ENCODE results near the gene AKT3. TPM values are rescaled to one million over a fixed set of nuclear protein-coding genes. Genes with fewer than 3 reads are reported as not detected.

The AKT3 gene
- polyA plus RNA-seq, 3 donors: 21.3 to 23.9 (median 22.2) TPM

DNA sequence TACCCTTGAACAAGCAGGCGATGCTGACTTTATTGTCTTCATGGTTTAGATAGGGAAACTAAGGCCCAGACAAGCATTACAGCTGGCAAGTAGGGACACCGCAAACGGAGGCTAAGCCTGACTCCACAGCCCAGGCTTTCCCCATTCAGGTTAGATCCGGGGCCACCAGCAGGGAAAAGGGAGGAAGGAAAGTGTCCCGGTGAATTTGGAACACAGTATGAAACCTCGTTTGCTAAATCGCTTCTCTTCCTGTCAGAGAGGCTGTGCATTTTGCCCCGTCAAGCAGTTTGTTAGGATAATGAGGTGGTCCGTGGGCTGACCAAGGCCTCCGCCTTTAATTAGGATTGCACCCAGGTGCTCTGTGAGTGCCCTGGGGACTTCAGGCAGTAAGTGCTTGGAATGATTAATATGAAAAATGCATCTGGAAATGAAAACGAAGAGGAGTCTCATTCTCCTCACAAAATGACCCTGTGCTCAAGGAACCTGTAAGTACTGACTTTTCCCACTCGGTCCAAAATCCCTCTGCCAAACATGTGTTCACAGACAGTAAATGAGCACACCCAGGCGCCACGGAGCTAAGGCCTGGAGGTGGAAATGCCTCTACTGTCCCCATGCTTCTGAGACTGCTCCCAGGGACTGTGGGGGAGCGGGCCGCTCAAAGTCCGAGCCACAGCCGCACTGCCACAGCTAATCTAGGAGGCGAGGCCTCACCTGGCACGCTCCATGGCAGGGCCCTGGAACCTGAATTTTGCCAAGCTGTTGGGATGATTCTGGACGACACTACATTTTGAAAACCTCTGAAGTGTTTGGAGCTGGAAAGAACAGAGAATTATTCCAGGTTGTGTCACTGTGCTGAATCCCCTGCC is 360.1 kb downstream of the AKT3 start:
- no peak for DNase-seq

- no peak for DNase-seq
Measured at GRCh38 chr1:243489158-243489527, 360.9 kb downstream of the AKT3 start.

DNA sequence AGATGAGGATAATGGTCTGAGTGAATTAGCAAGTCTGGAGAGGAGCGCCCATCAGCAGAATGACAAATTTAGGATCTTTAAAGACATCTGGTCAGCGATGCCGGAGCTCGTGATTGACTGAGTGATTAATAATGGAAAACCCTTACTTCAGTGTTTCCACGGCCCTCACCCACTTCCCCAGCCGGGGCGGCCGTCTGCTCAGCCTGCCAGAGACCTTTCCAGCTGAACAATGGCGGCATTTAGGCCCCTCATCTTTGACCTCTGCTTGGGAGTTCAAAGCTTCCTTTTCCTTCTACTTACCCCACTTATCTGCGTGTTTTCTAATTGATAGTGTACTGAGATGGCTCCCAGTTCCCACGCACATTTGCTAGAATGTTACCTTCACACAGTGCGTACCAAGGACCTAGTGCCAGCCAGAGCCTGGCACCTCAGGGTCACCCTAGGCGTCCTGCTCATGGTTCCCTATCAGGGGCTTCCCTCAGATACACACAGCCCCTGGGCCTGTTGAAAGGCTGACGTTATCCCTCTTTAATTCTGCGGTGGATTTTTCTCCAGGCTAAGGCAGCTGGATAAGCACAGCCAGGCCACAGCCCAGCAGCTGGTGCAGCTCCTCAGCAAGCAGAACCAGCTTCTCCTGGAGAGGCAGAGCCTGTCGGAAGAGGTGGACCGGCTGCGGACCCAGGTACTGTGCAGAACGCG is 361.4 kb downstream of the AKT3 start:
- DNase-seq: no peak

DNA sequence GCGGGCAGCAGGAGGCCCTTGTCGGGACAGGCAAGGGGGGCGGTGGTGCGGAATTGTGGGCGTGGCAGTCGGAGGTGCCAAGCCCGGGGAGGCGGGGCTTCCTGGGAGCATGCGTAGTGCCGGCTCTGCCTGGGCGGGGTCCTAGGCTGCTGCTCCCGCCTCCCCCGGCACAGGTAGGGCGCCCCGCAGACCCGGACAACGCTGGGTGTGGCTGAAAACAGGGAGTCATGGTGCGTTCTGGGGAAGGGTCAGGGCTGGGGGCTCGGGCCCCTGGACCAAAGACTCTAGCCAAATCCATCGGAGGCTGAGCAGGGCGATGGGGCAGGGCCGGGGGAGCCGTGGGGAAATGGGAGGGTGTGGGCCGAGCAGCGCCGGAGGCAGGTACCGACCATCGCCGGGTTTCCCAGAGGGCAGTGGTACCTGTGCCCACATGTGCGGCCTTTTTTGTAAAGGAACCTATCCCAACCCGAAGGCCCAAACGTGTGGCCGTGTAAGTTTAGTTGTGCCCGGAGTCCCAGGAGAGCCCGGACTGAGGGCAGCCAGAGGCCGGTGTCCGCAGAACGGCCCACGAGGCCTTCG is 362.3 kb downstream of the AKT3 start:
- no peak for DNase-seq

- DNase-seq: no peak
Measured at GRCh38 chr1:243487036-243487648, 362.9 kb downstream of the AKT3 start.

GRCh38 chr1:243483952-243484351 is 366.1 kb downstream of the AKT3 start:
- DNase-seq: no peak

- DNase-seq: peak; percentile 19
Measured at GRCh38 chr1:243483071-243483771, 366.8 kb downstream of the AKT3 start.

DNA sequence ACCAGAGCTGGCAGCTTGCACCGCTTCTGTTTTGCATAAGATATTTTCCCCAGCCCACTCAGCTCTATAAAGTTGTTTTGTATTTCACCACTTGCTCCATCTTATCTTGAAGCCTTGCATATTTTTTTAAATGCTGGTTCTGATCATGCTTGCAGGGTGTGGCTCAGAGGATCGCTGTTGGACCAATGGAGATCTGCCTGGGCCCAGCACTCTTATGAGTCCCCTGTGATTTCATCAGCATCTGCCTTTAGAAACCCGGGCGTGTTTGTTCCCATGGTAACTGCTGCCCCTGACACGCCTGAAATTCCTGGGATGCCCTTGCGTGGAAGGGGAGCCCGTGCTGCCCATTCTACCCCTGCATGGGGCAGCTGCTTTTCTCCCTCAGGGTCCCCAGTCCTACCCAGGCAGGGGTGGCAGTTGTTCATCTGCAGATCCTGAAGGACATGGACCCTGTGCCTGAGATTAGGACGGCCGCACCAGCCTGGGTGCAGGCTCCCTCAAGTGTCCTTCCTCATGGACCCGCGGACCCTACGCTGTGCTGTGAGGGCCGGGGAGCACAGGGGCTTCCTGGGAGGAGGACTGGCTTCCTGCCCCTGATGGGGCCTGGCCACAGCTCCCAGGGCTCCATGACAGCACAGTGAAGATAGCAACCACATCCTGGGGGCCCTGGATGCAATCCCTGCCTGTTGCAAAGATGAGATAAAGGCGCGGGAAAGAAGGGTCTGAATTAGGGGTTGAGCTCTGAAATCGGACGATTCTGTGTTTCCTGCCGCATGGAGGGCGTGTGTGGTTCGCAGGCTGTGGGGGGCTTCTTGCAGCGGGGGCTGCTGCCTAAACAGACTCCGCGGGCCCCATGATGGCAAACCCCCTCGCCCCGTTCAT is 367.7 kb downstream of the AKT3 start:
- DNase-seq: no peak

DNA sequence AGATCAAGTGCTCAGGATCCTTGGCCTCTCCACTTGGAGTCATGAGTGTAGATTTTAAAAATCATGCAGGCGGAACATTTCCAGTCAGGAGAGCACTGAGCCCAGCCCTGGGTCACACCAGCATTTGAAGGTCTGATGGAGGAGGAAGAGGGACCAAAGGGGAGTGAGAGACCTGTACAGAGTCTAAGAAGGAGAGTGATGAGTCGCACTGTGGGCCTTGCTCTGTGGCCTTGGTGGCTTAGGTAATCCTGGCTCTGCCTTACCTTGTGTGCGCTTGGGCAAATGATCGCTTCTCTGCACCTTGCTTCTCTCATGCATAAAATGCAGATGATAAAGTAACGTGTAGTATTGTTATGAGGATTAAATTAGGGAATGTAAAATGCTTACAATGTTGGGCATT is 368.9 kb downstream of the AKT3 start:
- DNase-seq: no peak

DNA sequence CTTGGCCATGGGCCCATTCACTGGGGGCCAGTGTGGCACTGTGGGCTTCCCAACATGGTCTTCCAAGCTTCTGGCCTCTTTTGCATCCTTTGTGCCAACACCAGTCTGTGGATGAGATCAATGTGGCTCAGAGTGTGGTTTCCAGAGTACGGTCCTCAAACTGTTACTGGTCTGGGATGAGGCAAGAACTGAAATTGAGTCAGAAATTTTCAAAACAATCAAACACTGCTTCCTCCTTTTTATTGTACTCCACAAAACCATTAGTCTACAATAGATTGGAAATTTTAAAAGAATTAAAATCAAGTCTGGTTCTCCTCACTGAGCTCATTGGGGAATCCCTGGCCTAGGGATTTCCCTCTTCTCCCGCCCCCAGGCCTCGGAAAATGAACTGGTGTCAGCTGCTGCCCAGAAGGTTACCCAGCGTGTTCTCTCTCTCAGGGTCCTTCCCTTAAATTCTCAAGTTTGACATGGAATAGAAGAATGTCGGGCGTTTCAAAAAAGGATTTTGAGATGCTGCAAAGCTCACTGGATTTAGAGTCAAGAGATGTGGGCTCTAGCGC is 372.2 kb downstream of the AKT3 start:
- no peak for DNase-seq

GRCh38 chr1:243475966-243476365 is 374.1 kb downstream of the AKT3 start:
- DNase-seq: peak; percentile 39

GRCh38 chr1:243474906-243475305 is 375.1 kb downstream of the AKT3 start:
- no peak for DNase-seq

DNA sequence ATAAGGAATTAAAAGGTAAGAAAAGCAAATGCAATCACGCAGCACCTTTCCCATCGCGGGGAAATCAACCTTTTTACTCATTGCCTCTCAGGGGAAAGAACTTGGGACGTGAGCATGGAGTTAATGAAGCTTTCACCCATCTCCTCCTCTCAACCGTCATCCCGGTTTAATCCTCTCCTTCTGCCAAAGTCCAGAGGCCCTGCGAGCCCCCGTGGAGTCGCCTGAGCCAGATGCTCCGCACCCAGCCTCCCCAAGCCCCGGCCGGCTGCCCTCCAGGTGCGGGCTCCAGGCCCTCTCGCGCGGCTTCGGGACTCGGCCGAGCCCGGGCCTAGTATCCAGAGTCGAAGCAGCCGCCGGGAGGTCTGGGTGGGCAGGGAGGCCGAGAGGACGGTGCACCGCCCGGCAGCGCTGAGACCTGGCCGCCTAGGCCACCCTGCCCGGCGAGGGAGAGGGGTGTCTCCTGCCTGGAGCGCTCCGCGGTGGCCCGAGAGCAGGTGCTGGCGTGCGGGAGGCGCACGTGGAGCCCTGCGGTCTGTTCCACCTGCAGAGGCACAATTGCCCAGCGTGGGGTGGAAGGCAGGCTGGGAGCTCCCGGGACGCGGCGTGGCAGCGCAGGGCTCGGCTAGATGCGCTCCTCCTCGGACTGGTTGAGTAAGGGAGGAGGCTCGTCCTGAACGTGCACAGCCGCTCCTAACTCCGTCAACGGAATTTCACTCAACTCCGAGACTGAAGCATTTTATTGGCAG is 375.7 kb downstream of the AKT3 start:
- no peak for DNase-seq

DNA sequence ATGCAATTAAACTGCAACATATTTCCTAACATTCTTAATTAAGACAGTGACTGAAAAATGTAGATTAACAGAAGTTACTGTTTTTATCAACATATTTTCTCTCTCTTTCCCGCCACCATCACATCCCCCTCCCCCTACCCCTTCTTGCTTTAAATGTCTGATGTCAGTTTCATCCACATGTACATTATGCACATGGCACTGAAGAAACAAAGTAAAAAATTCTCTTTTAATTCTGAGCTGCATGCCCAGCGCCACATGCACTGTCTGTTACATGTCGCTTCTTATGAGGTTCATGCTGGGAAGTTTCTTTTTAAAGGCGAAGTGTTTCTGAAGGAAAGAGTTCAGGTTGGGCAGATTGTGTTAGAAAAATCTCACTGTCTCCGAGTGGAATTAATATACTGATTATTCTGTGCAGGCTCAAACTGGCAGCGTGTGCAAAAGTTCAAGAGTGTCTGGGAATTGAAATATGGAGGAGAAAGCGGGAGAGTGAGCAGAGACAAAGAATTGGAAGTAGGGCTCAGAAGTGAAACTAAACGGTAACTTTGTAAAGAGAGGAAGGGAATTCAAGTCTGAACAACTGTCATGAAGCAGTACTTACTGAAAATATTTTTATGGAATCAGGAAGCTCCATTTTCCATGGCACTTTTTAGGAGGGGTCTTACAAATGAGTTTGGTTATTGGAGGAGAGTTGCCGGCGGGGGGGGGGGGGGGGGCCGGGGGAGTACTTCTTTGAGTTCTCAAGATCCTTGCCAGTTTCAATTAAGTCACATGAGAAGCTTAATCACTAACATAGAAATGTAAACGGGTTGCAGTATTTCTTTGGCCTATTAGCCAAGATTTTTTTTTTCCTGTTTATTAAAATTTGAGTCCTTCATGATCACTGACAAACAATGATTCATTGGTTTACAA is 376.6 kb downstream of the AKT3 start:
- peak; percentile 23 for DNase-seq

DNA sequence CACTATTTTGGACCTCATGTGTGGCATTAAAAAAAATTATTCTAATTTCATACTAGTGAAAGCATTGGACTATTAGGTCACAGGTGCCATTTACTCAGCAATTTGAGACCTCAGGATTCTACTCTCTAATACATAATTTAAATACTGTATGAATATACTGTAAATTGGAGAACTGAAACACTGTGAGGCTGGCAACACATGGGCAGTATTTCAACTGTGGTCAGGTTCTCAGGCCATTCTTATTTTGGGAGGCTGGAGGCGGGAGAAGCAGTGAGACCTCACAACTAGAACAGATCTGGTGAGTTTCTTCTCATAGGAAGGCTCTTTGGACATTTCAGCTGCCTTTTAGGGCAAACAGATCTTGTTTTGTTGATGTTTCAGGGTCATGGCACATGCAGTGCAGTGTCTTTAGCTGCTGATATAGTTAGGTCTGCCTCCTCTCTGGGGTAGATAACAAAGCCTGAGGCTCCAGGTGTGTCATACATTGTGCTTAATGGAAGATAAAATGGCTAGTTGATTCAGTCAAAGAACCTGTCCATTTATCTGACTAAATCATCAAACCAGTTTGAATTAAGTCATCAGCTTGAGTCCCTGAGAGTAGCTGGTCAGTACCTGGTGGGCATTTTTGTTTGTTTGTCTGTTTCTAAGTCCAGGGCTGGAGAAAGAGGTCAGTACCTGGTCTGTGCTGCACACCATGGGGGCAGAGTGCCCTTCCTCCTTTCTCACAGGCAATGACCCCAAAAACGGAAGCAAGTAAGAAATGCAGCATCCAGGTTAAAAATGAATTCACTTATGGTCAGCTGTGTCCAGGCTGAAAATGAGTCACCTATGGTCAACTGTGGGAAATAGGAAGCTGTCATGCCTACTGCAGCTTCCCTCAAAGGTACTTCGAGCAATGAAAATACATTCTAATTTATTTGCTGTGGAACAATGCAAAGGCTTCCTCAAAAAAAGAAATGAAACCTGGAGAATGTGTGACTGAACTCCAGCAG is 378.0 kb downstream of the AKT3 start:
- no peak for DNase-seq

DNA sequence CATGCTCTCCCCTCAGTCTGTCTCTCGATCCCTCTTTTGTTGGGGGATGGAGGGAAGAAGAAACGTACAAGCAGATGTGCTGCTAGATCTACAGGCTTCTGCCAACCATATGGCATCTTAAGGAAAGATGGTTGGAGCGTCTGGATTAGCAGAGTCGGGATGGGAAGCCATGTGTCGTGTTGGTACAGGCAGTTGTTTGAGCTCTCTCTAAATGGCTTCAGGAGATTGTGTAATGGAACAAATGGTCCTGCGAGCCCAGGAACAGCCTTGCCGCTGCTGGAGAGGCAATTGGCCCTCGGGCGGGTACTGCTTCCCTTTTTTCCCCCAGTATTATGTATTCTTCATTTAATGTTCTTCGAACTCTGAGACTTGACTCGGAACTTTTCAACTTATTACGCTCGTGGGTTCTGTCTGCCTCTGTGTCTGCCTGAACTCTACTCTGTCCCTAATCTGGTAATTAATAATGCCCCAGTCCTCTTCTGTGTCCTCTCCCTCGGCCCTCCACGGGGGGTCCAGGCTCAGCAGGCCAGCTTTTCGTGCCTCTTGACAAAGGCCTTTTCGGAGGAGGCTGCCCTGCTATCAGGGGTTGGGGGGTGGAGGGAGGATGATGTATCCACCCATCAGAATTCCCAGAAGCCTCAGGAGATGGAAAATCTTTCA is 378.9 kb downstream of the AKT3 start:
- no peak for DNase-seq

DNA sequence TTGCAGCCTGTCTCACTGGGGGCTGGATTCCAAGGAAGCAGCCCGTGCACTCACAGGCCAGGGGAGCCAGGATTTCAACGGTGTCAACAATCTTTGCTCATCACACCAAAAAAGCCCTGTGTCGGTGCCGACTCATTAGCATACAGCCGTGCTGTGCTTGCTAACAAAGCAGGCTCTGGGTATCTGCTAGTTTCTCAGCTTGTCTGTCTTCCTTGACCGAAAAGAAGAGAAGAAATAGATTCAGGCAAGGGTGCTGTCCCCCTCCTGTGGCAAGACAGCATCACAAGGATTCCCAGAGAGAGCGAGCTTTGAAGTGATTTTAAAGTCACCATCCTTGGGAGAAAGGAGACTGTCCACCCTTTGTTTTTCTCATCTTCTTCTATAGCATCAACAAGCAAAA is 379.5 kb downstream of the AKT3 start:
- no peak for DNase-seq
